Activated naive CD4-positive, alpha-beta T cell treated with anti-CD3 and anti-CD28 coated beads, Interleukin-2, amount 50 U/mL, for 16 hours (primary cell): ENCODE results near the gene USP6NL.
"Not testable (repeated sequence)": the region's sequence is repeated elsewhere in the genome, so short reads cannot be mapped to it uniquely, and the experiment has no call there.

Experiments
- DNase-seq: peaks from one replicate; pipeline ENCODE4 v3.0.0-alpha.2; 2020

The USP6NL gene

DNA sequence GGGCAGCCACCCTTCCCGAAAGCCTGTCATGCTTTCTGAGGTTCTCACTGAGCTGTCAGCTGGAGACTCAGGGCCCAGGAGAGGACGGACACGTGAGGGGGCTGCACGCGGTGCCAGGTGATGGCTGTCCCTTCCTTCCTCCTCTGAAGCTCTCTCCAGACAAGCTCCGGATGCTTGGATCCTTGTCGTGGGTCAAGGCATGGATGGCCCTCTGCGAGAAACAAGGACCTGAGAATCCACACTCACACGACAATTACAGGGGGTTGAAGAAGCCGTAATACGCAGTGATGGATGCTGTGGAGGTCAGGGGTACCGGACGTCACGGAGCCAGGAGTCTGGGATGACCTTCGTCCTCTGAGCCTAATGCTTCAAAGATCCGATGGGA is 170.3 kb downstream of the USP6NL start:
- DNase-seq: no peak

- DNase-seq: no peak
These were observed 170.9 kb downstream of the USP6NL start for GRCh38 chr10:11440250-11441150.

DNA sequence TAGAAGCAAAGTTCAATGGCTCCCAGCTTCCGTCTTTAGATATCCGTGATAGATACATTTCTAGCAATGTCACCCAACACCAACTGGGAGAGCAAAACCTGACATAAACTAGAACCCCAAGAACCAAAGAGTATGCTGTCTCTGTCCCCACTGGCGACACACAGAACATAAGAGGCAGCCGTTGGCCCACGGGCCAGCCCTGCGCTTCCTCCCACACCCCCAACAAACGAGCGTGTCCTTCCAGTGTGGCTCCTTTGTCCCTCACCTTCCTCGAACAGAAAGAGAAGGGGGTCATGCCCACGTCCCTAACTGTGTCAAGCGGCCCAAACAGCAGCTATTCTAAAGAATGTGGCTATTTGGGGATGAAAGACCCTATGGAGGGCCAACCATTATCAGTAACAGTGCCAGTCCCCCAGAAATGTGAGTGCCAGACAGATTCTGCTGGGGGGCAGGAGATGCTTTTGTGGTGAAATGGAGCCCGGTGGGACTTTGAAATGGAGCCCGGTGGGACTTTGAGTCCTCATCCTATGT is 171.9 kb downstream of the USP6NL start:
- no peak for DNase-seq

DNA sequence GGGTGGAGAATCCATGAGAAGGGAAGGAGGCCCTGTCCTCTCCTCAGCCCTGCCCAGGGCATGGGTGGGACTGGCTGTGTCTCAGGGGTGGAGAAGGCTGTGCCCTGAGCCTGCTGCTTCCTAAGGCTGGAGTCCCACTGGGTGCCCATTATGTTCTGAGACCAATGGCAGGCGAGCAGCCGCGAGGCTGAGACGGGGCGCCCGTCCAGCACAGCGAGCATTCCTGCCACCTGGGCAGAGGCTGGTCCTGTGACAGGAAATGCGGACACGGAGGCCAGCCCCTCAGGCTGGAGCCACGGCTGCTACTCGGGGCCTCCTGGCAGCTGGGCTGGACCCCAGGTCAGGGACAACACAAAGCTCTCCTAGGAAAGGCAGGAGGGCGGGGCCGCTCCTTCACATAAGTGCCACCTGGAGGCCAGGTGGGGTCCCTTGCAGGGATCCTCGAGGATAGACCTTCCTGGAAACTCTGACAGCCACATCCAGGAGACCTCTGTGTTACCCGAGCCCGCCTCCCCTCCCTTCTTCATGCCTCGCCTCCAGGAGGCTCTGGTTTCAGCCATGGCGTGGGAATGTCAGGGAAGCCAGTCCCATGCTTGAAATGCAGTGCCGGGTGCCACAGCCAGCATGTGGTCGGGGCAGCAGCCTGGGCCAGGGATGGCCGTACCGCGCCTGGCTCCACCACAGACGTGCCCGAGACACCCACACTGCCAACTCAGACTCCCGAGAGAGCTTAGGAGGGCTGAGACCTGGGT is 173.9 kb downstream of the USP6NL start:
- DNase-seq: no peak

- not testable (repeated sequence) for DNase-seq
These were observed 175.0 kb downstream of the USP6NL start for GRCh38 chr10:11436445-11436844.

- no peak for DNase-seq
These were observed 175.9 kb downstream of the USP6NL start for GRCh38 chr10:11435581-11435981.

DNA sequence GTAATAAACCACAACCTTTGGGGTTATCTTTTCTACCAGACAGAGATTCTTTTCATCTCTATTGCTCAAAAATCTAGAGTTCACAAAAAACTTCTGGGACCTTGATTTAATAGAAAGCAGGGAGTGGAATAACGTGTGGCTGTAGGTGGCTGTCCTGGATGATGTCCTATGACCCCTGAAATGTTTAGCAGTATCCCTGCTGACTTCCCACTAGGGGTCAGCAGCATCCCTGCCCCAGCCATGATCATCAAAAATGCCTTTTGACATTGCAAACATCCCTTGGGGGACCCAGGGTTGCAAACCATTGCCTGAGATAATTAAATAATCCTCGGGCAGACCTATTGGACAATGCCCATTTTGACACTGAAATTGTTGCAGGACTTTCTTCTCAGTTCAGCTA is 177.1 kb downstream of the USP6NL start:
- DNase-seq: no peak

- no peak for DNase-seq
These were observed 177.8 kb downstream of the USP6NL start for GRCh38 chr10:11433657-11434056.

GRCh38 chr10:11431216-11431555 is 180.3 kb downstream of the USP6NL start:
- DNase-seq: no peak

- DNase-seq: no peak
These were observed 180.8 kb downstream of the USP6NL start for GRCh38 chr10:11430421-11431215.

DNA sequence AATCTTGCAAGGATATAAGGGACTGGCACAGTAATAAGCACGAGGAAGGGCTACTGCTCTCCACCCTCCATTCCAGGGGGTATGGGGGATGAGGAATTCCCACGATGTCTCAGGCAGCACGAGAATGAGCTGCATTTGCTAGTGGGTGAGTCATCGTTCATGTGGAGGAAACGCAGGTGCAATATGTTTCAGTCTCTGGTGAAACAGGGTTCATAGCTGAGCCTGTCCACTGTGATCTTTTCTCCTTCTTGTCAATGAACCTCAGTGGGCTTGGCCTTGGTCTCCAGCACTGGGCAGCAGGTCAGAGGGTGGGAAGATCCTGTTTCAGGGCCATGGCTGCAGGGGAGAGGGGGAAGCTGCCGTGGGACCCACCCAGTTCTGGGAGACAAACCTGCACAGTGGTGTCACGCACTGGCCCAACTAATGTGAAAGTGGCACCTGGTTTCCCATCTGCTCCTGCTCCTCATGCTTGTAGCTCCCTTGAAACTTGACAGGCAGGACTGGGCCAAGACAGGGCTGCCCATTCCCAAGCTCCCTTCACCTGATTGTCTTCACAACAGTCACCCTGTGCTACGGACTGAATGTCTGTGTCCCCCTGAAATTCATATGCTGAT is 181.9 kb downstream of the USP6NL start:
- DNase-seq: no peak

DNA sequence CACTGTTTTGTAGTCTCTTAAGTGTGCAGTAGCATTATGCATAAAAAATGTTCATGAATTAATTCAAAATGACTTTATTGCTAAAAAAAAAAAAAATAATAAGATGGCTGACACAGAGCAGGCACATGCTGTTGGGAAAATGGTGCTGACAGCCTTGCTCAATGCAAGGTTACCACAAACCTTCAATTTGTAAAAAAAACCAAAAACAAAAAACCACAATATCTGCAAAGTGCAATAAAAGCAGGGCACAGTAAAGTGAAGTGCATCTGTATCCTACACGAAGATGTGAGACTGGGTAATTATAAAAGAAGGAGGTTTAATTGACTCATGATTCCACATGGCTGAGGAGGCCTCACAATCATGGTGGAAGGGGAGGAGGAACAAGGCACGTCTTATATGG is 185.8 kb downstream of the USP6NL start:
- DNase-seq: no peak

GRCh38 chr10:11425296-11425610 is 186.2 kb downstream of the USP6NL start:
- no peak for DNase-seq

DNA sequence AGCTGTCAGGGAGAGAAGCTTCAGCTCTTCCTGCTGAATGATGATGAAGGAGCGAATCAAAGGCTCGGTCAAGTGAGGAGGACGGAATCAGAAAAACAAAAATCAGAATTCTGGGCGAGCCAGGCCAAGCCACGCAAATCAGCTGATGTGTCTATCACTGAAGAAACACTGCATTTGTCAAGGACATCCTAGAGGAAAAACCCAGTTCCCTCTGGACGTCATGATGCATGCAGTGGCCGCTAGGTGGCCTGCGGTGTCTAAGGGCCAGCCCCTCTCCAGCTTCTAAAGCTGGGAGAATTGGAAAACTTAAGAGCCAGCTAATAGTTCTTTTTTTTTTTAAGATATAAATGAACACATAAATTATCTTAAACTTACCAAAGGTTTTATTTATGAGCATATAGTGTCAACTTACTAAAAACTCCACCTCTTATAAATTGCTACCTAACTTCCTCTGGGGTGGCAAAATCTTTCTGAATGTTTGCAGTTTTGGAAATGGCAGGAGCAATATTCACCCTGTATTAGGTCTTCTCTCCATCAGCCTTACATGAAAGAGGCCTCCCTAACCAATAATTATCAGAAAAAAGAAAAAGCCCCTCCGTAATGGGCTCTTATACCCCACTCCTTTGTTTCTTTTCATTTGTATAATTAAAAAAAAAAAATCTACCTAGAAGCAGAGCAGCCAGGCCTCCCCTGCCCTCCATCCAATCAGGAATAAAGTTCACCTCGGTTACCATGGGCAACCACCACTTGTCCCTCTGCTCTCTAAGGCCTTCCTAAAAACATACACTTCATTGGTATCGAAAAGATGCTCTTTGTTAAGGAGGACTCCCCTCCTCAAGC is 186.8 kb downstream of the USP6NL start:
- no peak for DNase-seq

DNA sequence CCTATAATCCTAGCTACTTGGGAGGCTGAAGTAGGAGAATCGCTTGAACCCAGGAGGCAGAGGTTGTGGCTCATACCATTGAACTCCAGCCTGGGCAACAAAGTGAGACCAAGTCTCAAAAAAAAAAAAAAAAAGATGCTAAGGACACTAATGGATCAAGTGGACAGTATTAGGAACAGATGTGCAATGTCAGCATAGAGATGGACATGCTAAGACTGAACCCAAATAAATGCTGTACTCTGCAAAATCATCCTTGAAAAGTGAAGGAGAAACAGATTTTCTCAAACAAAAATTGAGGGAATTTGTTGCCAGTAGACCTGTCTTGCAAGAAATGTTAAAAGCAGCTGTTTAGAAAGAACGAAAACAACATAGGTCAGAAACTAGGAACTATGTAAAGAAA is 194.5 kb downstream of the USP6NL start:
- DNase-seq: no peak

DNA sequence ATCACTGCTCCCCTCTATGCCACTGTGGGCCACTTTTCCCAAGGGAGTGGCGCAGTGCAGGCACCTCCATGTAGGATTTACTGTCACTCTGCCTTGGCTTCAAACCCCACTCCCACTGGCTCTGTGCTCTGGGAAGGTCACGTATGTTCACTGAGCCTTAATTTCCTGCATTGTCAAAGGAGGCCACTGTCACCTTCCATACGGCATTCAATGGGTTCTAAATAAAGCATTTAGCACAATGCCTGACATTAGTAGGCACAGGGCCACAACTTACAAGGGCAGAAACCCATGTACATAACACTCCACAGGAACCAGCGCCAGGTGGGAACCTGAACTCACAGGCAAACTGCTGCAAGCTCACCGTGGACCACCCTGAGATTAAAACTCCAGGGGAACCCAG is 196.4 kb downstream of the USP6NL start:
- no peak for DNase-seq

- DNase-seq: no peak
These were observed 197.0 kb downstream of the USP6NL start for GRCh38 chr10:11414314-11415038.

DNA sequence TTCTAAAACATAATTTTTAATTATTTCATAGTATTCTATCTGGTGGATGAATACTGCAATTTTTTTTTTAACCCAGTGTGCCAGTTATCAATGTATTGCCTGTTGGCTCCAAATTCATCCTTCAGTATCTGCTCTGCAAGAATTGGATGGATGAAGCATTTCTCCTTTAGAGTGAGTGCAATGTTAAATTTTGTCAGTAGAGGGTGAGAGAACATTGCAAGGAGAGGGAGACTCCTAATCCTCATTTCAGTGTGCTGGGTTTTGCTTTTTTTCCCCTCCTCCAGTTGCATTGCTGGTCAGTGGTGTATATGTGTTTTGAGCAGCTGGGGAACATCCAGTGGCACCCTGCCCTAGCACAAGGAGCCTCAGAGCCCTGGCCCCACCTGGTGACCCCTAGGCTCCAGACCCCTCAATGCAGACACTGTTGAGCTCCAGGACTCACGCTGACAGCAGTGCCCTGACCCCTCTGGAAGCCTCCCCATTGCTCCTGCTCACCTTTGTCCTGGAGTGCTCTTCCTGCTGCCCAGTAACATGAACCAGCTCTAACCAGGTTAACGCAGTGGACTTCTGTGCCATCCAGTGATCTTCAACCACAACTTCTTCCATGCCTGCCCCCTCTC is 199.4 kb downstream of the USP6NL start:
- no peak for DNase-seq

DNA sequence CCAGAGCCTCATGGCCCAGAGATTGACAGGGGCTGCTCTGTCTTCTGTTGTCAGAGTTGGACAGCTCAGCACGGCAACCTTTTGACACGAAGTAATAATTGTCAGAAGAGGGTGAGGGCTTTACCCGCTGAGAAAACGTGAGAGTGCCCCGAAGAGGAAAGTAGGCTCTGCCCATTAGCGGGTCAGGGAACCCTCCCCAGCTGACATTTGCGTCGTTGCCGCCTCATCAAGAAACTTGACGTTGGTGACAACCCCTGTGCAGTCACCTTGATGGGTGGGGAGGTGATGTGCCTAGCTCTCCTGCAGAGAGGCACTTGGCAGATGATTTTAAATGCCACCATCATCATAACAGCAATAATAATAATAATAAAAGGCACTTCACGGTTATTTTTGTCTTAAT is 202.1 kb downstream of the USP6NL start:
- no peak for DNase-seq

GRCh38 chr10:11407939-11408338 is 203.5 kb downstream of the USP6NL start:
- DNase-seq: no peak

GRCh38 chr10:11406746-11407145 is 204.7 kb downstream of the USP6NL start:
- no peak for DNase-seq
